ENCODE measurements around the gene CPA5.

CPA5 gene

GRCh38 chr7:130337410-130337971 is 7.1 kb upstream of the CPA5 start:
- ChIA-PET POLR2A (interaction anchor here (1.9 kb wide), 1 partner anchor 132 kb away, joined by 6 read pairs; the partner anchor contains the start of gene TMEM209), CTCF (interaction anchor here (0.7 kb wide), 2 partner anchors 19 to 513 kb away, joined by 3 to 4 read pairs; no protein-coding TSS in a partner anchor)
- TF ChIP-seq FOXK2 (IDR thresholded peaks at IDR 0.05) (no peak), ZNF384 (IDR thresholded peaks at IDR 0.05) (no peak), LEF1 (IDR thresholded peaks at IDR 0.05; ENCODE audit: borderline replicate concordance) (no peak)
- DNase-seq (ENCODE audit: extremely low spot score), result no peak

DNA sequence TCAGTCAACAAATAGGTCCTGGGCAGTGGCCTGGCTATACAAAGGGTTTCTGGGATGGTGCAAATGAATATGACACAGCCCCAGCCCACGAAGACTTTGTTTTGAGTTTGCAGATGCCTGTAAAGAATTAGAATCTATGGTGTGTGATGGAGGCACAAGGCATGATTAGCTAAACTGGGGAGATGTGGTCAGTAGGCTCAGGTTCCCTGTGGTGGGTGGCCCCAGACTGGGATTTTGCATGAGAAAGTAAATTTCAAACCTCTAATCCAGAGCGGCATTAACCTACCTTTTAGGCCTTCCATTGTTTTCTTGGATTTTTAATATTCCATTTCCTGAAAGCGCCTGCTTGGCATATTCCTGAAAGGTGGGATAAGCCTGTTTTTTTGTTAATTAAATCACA is 6.4 kb upstream of the CPA5 start:
- no peak for TF ChIP-seq ELF4 (IDR thresholded peaks at IDR 0.05)
- TF ChIP-seq, protein P1, sequence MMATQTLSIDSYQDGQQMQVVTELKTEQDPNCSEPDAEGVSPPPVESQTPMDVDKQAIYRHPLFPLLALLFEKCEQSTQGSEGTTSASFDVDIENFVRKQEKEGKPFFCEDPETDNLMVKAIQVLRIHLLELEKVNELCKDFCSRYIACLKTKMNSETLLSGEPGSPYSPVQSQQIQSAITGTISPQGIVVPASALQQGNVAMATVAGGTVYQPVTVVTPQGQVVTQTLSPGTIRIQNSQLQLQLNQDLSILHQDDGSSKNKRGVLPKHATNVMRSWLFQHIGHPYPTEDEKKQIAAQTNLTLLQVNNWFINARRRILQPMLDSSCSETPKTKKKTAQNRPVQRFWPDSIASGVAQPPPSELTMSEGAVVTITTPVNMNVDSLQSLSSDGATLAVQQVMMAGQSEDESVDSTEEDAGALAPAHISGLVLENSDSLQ (IDR thresholded peaks at IDR 0.05), result no peak
- TF ChIP-seq LEF1 (IDR thresholded peaks at IDR 0.05; ENCODE audit: borderline replicate concordance), result no peak
- TF ChIP-seq FOXM1 (IDR thresholded peaks at IDR 0.05; ENCODE audit: borderline replicate concordance), result no peak
- TF ChIP-seq FOXK2 (IDR thresholded peaks at IDR 0.05), result no peak
- DNase-seq (ENCODE audit: extremely low spot score), result no peak
- ChIA-PET POLR2A (interaction anchor here (1.9 kb wide), 1 partner anchor 133 kb away, joined by 6 read pairs; the partner anchor contains the start of gene TMEM209), CTCF (no interaction called here)

DNA sequence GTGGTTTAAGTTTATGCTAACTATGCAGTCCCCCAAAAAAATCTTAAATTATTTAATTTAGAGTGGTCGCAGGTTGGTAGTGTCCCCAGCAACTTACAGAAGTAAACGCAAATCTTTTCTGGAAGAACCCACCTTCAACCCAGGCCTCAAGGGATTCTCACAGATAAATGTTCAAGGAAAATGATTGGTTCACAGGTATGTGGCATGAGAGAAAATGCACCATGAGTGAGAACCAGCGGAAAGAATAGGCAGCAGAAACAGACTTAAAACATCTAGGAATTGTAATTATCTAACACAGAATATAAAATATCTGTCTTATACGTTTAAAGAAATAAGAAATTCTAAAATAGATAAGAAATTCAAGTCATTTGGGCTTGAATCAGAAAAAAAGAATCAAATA is 2.7 kb upstream of the CPA5 start:
- ChIA-PET CTCF (no interaction called here), POLR2A (no interaction called here)
- no peak for DNase-seq (ENCODE audit: extremely low spot score)
- TF ChIP-seq TARDBP (IDR thresholded peaks at IDR 0.05) (no peak), ELF4 (IDR thresholded peaks at IDR 0.05) (no peak), FOXA1 (IDR thresholded peaks at IDR 0.05) (no peak), HDGF (IDR thresholded peaks at IDR 0.05; ENCODE audit: borderline replicate concordance) (no peak), NFRKB (IDR thresholded peaks at IDR 0.05) (no peak), BHLHE40 (IDR thresholded peaks at IDR 0.05; ENCODE audit: borderline replicate concordance) (no peak), ARNT (IDR thresholded peaks at IDR 0.05) (no peak)

DNA sequence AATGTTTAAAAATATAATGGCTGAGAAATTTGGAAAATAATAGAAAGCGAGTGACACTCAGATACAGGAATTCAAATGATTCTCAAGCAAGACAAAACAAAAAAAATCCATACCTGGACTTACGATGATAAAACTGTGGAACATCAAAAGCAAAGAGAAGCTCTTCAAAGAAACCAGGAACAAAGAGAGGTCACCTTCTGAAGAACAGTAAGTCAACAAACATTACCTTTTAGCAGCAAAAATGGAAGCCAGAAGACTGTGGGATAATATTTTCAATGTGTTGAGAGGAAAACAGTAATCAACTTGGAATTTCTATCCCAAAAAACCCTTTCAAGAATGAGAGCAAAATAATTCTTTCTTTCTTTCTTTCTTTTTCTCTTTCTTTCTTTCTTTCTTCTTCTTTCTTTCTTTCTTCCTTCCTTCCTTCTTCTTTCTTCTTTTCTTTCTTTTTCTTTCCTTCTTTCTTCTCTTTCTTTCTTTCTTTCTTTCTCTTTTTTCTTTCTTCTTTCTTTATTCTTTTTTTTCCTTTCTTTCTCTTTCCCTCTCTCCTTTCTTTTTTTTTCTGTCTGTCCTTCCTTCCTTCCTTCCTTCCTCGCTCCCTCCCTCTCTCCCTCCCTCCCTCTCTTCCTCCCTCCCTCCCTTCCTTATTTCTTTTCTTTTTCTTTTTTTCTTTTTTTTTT is 1.8 kb upstream of the CPA5 start:
- ChIA-PET CTCF (no interaction called here), POLR2A (no interaction called here)
- DNase-seq (ENCODE audit: extremely low spot score), result no peak
- no peak for TF ChIP-seq NFRKB (IDR thresholded peaks at IDR 0.05)
- no peak for TF ChIP-seq HDGF (IDR thresholded peaks at IDR 0.05; ENCODE audit: borderline replicate concordance)
- TF ChIP-seq SP1 (IDR thresholded peaks at IDR 0.05), result no peak
- TF ChIP-seq BHLHE40 (IDR thresholded peaks at IDR 0.05; ENCODE audit: borderline replicate concordance), result no peak
- TF ChIP-seq LEF1 (IDR thresholded peaks at IDR 0.05; ENCODE audit: borderline replicate concordance), result no peak
- TF ChIP-seq ZNF384 (IDR thresholded peaks at IDR 0.05), result no peak
- no peak for TF ChIP-seq SUZ12 (IDR thresholded peaks at IDR 0.05)
- TF ChIP-seq ELF4 (IDR thresholded peaks at IDR 0.05), result no peak
- TF ChIP-seq L3MBTL2 (conservative IDR thresholded peaks at IDR 0.05), result no peak
- TF ChIP-seq ARNT (IDR thresholded peaks at IDR 0.05), result no peak
- TF ChIP-seq FOXM1 (IDR thresholded peaks at IDR 0.05; ENCODE audit: borderline replicate concordance), result no peak
- TF ChIP-seq FOXA1 (IDR thresholded peaks at IDR 0.05), result no peak
- no peak for TF ChIP-seq TARDBP (IDR thresholded peaks at IDR 0.05)
- TF ChIP-seq FOXK2 (IDR thresholded peaks at IDR 0.05), result no peak
- TF ChIP-seq, protein P1 (IDR thresholded peaks at IDR 0.05), result no peak
- TF ChIP-seq CTBP1 (IDR thresholded peaks at IDR 0.05; ENCODE audit: borderline replicate concordance), result no peak

GRCh38 chr7:130345136-130345535 is 520 bp downstream of the CPA5 start:
- ChIA-PET CTCF (interaction anchor here (0.7 kb wide), 1 partner anchor 26 kb away, joined by 5 read pairs; no protein-coding TSS in a partner anchor), POLR2A (no interaction called here)
- TF ChIP-seq SP1 (IDR thresholded peaks at IDR 0.05), result no peak
- no peak for TF ChIP-seq BHLHE40 (IDR thresholded peaks at IDR 0.05; ENCODE audit: borderline replicate concordance)
- no peak for TF ChIP-seq FOXA1 (IDR thresholded peaks at IDR 0.05)
- TF ChIP-seq FOXK2 (IDR thresholded peaks at IDR 0.05), result no peak
- TF ChIP-seq, protein P1 (IDR thresholded peaks at IDR 0.05), result no peak
- no peak for TF ChIP-seq TARDBP (IDR thresholded peaks at IDR 0.05)
- no peak for TF ChIP-seq ZNF384 (IDR thresholded peaks at IDR 0.05)
- TF ChIP-seq ELF4 (IDR thresholded peaks at IDR 0.05), result no peak
- no peak for TF ChIP-seq HDGF (IDR thresholded peaks at IDR 0.05; ENCODE audit: borderline replicate concordance)
- TF ChIP-seq CTBP1 (IDR thresholded peaks at IDR 0.05; ENCODE audit: borderline replicate concordance), result no peak
- no peak for TF ChIP-seq ARNT (IDR thresholded peaks at IDR 0.05)
- no peak for TF ChIP-seq SUZ12 (IDR thresholded peaks at IDR 0.05)
- no peak for TF ChIP-seq FOXM1 (IDR thresholded peaks at IDR 0.05; ENCODE audit: borderline replicate concordance)
- TF ChIP-seq L3MBTL2 (conservative IDR thresholded peaks at IDR 0.05), result no peak
- no peak for TF ChIP-seq LEF1 (IDR thresholded peaks at IDR 0.05; ENCODE audit: borderline replicate concordance)
- DNase-seq (ENCODE audit: extremely low spot score), result no peak

DNA sequence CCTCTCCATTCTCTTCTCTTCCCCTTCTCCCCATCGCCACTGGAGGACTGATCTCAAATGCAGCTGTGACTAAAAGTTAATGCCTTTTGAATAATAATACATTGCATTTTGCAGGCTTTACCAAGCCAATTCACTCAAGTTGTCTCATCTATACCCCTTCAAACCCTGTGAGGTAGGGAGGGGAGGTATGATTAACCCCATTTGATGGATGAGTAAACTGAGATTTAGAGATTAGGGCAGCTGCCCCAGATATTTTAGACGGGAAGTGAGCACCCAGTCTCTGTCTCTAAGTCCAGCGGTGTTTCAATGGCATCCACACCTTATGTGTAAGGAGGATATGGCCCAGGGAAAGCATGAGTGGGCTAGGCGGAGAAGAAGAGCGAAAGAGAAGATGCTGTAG is 1.1 kb downstream of the CPA5 start:
- DNase-seq (ENCODE audit: extremely low spot score), result no peak
- ChIA-PET CTCF (no interaction called here), POLR2A (interaction anchor here (1.1 to 1.3 kb wide), 2 partner anchors 72 to 141 kb away, joined by 3 to 4 read pairs; partner anchors contain the start of gene TMEM209)
- no peak for TF ChIP-seq ZNF384 (IDR thresholded peaks at IDR 0.05)
- TF ChIP-seq SUZ12 (IDR thresholded peaks at IDR 0.05), result no peak
- no peak for TF ChIP-seq FOXA1 (IDR thresholded peaks at IDR 0.05)
- TF ChIP-seq BHLHE40 (IDR thresholded peaks at IDR 0.05; ENCODE audit: borderline replicate concordance), result no peak
- no peak for TF ChIP-seq NFRKB (IDR thresholded peaks at IDR 0.05)
- TF ChIP-seq FOXM1 (IDR thresholded peaks at IDR 0.05; ENCODE audit: borderline replicate concordance), result no peak
- no peak for TF ChIP-seq CTBP1 (IDR thresholded peaks at IDR 0.05; ENCODE audit: borderline replicate concordance)
- TF ChIP-seq, protein P1 (IDR thresholded peaks at IDR 0.05), result no peak
- TF ChIP-seq SP1 (IDR thresholded peaks at IDR 0.05), result no peak

Measured in HEK293T (cell line).